Sigmoid colon (tissue), 7 donors: ENCODE measurements around the gene ZFP92. TPM values are rescaled to one million over a fixed set of nuclear protein-coding genes. Genes with fewer than 3 reads are reported as not detected.

ENCODE experiments used
- DNase-seq: peaks from one replicate; pipeline ENCODE4 v3.0.0-alpha.2; 2019
- H3K27ac ChIP-seq, 4 donors: fragments of 200-600 bp; sonication (generic); one replicate each; pipeline ENCODE4 v1.5.1; 2016 to 2019; ENCODE audit warnings: mild to moderate bottlenecking in 1 of 4
- H3K27me3 ChIP-seq, 3 donors: fragments of 200-600 bp; sonication (generic); one replicate each; pipeline ENCODE4 v1.5.1; 2019; ENCODE audit warnings: mild to moderate bottlenecking in 1 of 3
- H3K36me3 ChIP-seq, 4 donors: fragments of 200-600 bp; sonication (generic); one replicate each; pipeline ENCODE4 v1.5.1; 2016 to 2019
- H3K4me1 ChIP-seq, 4 donors: fragments of 200-600 bp; sonication (generic); one replicate each; pipeline ENCODE4 v1.5.1; 2017 to 2019
- H3K4me3 ChIP-seq, 4 donors: fragments of 200-600 bp; sonication (generic); one replicate each; pipeline ENCODE4 v1.5.1; 2017 to 2019; ENCODE audit warnings: mild to moderate bottlenecking in 2 of 4, moderate library complexity in 1 of 4
- H3K9me3 ChIP-seq, 4 donors: fragments of 200-600 bp in 3 of 4; sonication (generic) in 3 of 4; one replicate each; pipeline versions ENCODE4 v1.5.1 to v1.6.1; 2013 to 2019
- CTCF ChIP-seq, 4 experiments: fragments of 450-650 bp in 3 of 4; fragments of 200-600 bp in 1 of 4; IDR thresholded peaks; one replicate each; pipeline ENCODE4 v1.5.1; 2016 to 2019; ENCODE audit warnings: antibody characterized with exemption in 4 of 4, mild to moderate bottlenecking in 3 of 4, moderate library complexity in 2 of 4
- EP300 ChIP-seq, 4 donors: sonication (generic); formaldehyde crosslinking; IDR thresholded peaks; one replicate each; pipeline ENCODE4 v1.6.1; 2017; ENCODE audit warnings: antibody characterized with exemption in 4 of 4
- POLR2A ChIP-seq, 2 donors: fragments of 450-650 bp; IDR thresholded peaks; one replicate each; pipeline ENCODE4 v1.6.1; 2016; ENCODE audit warnings: antibody characterized with exemption in 2 of 2, mild to moderate bottlenecking in 2 of 2, moderate library complexity in 2 of 2
- POLR2AphosphoS5 ChIP-seq, 4 donors: sonication (generic); formaldehyde crosslinking; IDR thresholded peaks; one replicate each; pipeline ENCODE4 v1.6.1; 2017; ENCODE audit warnings: antibody characterized with exemption in 4 of 4
- WGBS, 2 donors: extraction: QIAGEN DNeasy Blood & Tissue Kit; methylation state at CpG; one replicate each; pipeline ENCODE4 v1.1.7; 2013; 5-methylcytosine and 5-hydroxymethylcytosine counted together
- intact Hi-C: fragments of 100-400 bp; cut with DNase I; formaldehyde crosslinking; loops from one replicate; pipeline ENCODE4 v1.15.1; 2023
- polyA plus RNA-seq, 3 donors: library from polyadenylated mRNA; stranded (reverse); fragments of 200-250 nt; gene quantifications; one replicate each; pipeline ENCODE4 v1.2.3, GENCODE V29; 2013
- total RNA-seq, 4 donors: library from RNA; depleted of rRNA; stranded (reverse); fragments of >200 nt; gene quantifications; one replicate each; pipeline ENCODE4 v1.1.0, GENCODE V29; 2016
- donor health status: healthy with polysubstance abuse.
- donor health status: Bipolar disorder and iron deficiency.
- donor health status: healthy.

ZFP92 gene
- total and polyA plus RNA-seq, 7 donors: 0.35 to 2.2 (median 1.9) TPM; not detected in 2

GRCh38 chrX:153421856-153422255 is 10.6 kb downstream of the ZFP92 start:
- no peak for DNase-seq
- Histone ChIP-seq H3K27me3 (no peaks in the 10 kb centered on the region), H3K4me3 (no peak overlapping the region), H3K4me1 (no peaks in the 10 kb centered on the region), H3K9me3 (no peaks in the 10 kb centered on the region), H3K27ac (no peak overlapping the region), H3K36me3 (no peaks in the 10 kb centered on the region)
- no peak for TF ChIP-seq POLR2A (IDR thresholded peaks at IDR 0.05)
- TF ChIP-seq POLR2AphosphoS5 (IDR thresholded peaks at IDR 0.05): no peak
- no peak for TF ChIP-seq CTCF (IDR thresholded peaks at IDR 0.05)
- no peak for TF ChIP-seq EP300 (IDR thresholded peaks at IDR 0.05)
- intact Hi-C loops: no loop called here
- WGBS, 2 donors: 87 to 91% methylated on average over 18 of the region's 18 CpGs

GRCh38 chrX:153423652-153424051 is 12.4 kb downstream of the ZFP92 start:
- intact Hi-C loops: no loop called here
- no peak for DNase-seq

GRCh38 chrX:153426204-153426603 is 14.9 kb downstream of the ZFP92 start:
- no peak for DNase-seq
- Histone ChIP-seq H3K4me1 (no peaks in the 10 kb centered on the region), H3K9me3 (no peaks in the 10 kb centered on the region), H3K27ac (no peak overlapping the region), H3K27me3 (no peaks in the 10 kb centered on the region), H3K36me3 (no peaks in the 10 kb centered on the region), H3K4me3 (no peak overlapping the region)
- TF ChIP-seq CTCF (IDR thresholded peaks at IDR 0.05) (no peak), POLR2AphosphoS5 (IDR thresholded peaks at IDR 0.05) (no peak), POLR2A (IDR thresholded peaks at IDR 0.05) (no peak), EP300 (IDR thresholded peaks at IDR 0.05) (no peak)
- 93 to 95% methylated on average over 3 of the region's 3 CpGs for WGBS, 2 donors
- intact Hi-C loops: no loop called here

More at GRCh38 chrX:153423652-153424051, 12.4 kb downstream of the ZFP92 start:
- no peaks in the 10 kb centered on the region for H3K36me3 ChIP-seq
- H3K27ac ChIP-seq: no peak overlapping the region
- TF ChIP-seq CTCF (IDR thresholded peaks at IDR 0.05) (no peak), POLR2A (IDR thresholded peaks at IDR 0.05) (no peak), POLR2AphosphoS5 (IDR thresholded peaks at IDR 0.05) (no peak), EP300 (IDR thresholded peaks at IDR 0.05) (no peak)
- no peak overlapping the region for H3K4me3 ChIP-seq
- H3K4me1 ChIP-seq: no peaks in the 10 kb centered on the region
- no peaks in the 10 kb centered on the region for H3K9me3 ChIP-seq
- H3K27me3 ChIP-seq: no peaks in the 10 kb centered on the region
- WGBS, 2 donors: 89 to 92% methylated on average over 8 of the region's 8 CpGs

- H3K36me3 ChIP-seq: no peaks in the 10 kb centered on the region
- no peaks in the 10 kb centered on the region for H3K4me1 ChIP-seq
- intact Hi-C loops: no loop called here
- no peak for DNase-seq
- WGBS, 2 donors: 87 to 91% methylated on average over 6 of the region's 6 CpGs
- TF ChIP-seq POLR2AphosphoS5 (IDR thresholded peaks at IDR 0.05) (no peak), CTCF (IDR thresholded peaks at IDR 0.05) (no peak), EP300 (IDR thresholded peaks at IDR 0.05) (no peak), POLR2A (IDR thresholded peaks at IDR 0.05) (no peak)
- no peaks in the 10 kb centered on the region for H3K27me3 ChIP-seq
- H3K27ac ChIP-seq: no peak overlapping the region
- H3K9me3 ChIP-seq: no peaks in the 10 kb centered on the region
- no peak overlapping the region for H3K4me3 ChIP-seq
Observed at GRCh38 chrX:153430796-153431195, 19.5 kb downstream of the ZFP92 start.

GRCh38 chrX:153433161-153433680 is 21.9 kb downstream of the ZFP92 start:
- no peaks in the 10 kb centered on the region for H3K9me3 ChIP-seq
- H3K4me1 ChIP-seq: no peaks in the 10 kb centered on the region
- DNase-seq: no peak
- H3K36me3 ChIP-seq: no peaks in the 10 kb centered on the region
- H3K27ac ChIP-seq: no peak overlapping the region
- no peaks in the 10 kb centered on the region for H3K27me3 ChIP-seq
- no peak overlapping the region for H3K4me3 ChIP-seq
- TF ChIP-seq CTCF (IDR thresholded peaks at IDR 0.05) (no peak), POLR2AphosphoS5 (IDR thresholded peaks at IDR 0.05) (no peak), EP300 (IDR thresholded peaks at IDR 0.05) (no peak), POLR2A (IDR thresholded peaks at IDR 0.05) (no peak)
- intact Hi-C loops: no loop called here
- 59 to 75% methylated on average over 12 of the region's 12 CpGs for WGBS, 2 donors
